Neural crest cell (in vitro differentiated cells): ENCODE data around the gene TBC1D16. TPM values are rescaled to one million over a fixed set of nuclear protein-coding genes. Genes with fewer than 3 reads are reported as not detected.

Source experiments
- DNase-seq: peaks from one replicate; pipeline ENCODE4 v3.0.0; 2021; ENCODE audit warnings: low read depth, mixed read lengths, low spot score
- H3K27ac Mint-ChIP-seq: one replicate; pipeline ENCODE4 v1.8.0; 2021; ENCODE audit warnings: mild to moderate bottlenecking, mixed read lengths; ENCODE audit not compliant: unreplicated experiment
- H3K27me3 Mint-ChIP-seq: 2 replicates; pipeline ENCODE4 v1.8.0; 2021; ENCODE audit warnings: low read depth, mild to moderate bottlenecking, mixed read lengths
- H3K36me3 Mint-ChIP-seq: 2 replicates; pipeline ENCODE4 v1.8.0; 2021; ENCODE audit warnings: low read depth, mild to moderate bottlenecking, mixed read lengths
- H3K4me1 Mint-ChIP-seq: 2 replicates; pipeline ENCODE4 v1.8.0; 2021; ENCODE audit warnings: mixed read lengths
- H3K4me3 Mint-ChIP-seq: one replicate; pipeline ENCODE4 v1.8.0; 2021; ENCODE audit warnings: mild to moderate bottlenecking, mixed read lengths
- H3K9me3 Mint-ChIP-seq: 2 replicates; pipeline ENCODE4 v1.8.0; 2021; ENCODE audit warnings: mixed read lengths
- CTCF ChIP-seq: fragments of 200-600 bp; sonication (generic); conservative IDR thresholded peaks from 2 replicates; pipeline ENCODE4 v1.5.0; 2021; ENCODE audit warnings: antibody characterized with exemption, mild to moderate bottlenecking
- total RNA-seq: library from RNA; stranded (reverse); gene quantifications from 2 replicates; pipeline ENCODE4 v1.2.1, GENCODE V29; 2021

The TBC1D16 gene
- total RNA-seq, 1 donor from 2014 or later: 96.2 TPM

- peaks cover 4% of the 10 kb centered on the region for H3K9me3 Mint-ChIP-seq
- no peaks in the 10 kb centered on the region for H3K27me3 Mint-ChIP-seq
- no peak overlapping the region for H3K27ac Mint-ChIP-seq
- H3K4me1 Mint-ChIP-seq: peaks cover 15% of the 10 kb centered on the region
- no peak for TF ChIP-seq CTCF
- no peak overlapping the region for H3K4me3 Mint-ChIP-seq
- DNase-seq: no peak
- peaks cover 5% of the 10 kb centered on the region for H3K36me3 Mint-ChIP-seq
Measured at GRCh38 chr17:80021600-80021999, 14.1 kb downstream of the TBC1D16 start.

GRCh38 chr17:80018917-80019651 is 16.6 kb downstream of the TBC1D16 start:
- no peak for DNase-seq
- H3K27me3 Mint-ChIP-seq: no peaks in the 10 kb centered on the region

GRCh38 chr17:80017226-80018010 is 18.3 kb downstream of the TBC1D16 start:
- peaks cover 26% of the 10 kb centered on the region for H3K4me1 Mint-ChIP-seq
- H3K27me3 Mint-ChIP-seq: no peaks in the 10 kb centered on the region
- no peak overlapping the region for H3K4me3 Mint-ChIP-seq
- H3K27ac Mint-ChIP-seq: no peak overlapping the region
- no peak for TF ChIP-seq CTCF
- H3K36me3 Mint-ChIP-seq: peaks cover 14% of the 10 kb centered on the region
- H3K9me3 Mint-ChIP-seq: peaks cover 4% of the 10 kb centered on the region
- no peak for DNase-seq

More at GRCh38 chr17:80018917-80019651, 16.6 kb downstream of the TBC1D16 start:
- H3K4me3 Mint-ChIP-seq: no peak overlapping the region
- H3K27ac Mint-ChIP-seq: no peak overlapping the region
- peaks cover 14% of the 10 kb centered on the region for H3K36me3 Mint-ChIP-seq
- TF ChIP-seq CTCF: no peak
- H3K9me3 Mint-ChIP-seq: peaks cover 4% of the 10 kb centered on the region
- peaks cover 19% of the 10 kb centered on the region for H3K4me1 Mint-ChIP-seq

GRCh38 chr17:80012765-80013741 is 22.6 kb downstream of the TBC1D16 start:
- Mint-ChIP-seq H3K27me3 (no peaks in the 10 kb centered on the region), H3K27ac (peak overlapping the region; percentile 78), H3K4me3 (peak overlapping the region; percentile 15), H3K9me3 (no peaks in the 10 kb centered on the region), H3K36me3 (peaks cover 9% of the 10 kb centered on the region), H3K4me1 (peaks cover 24% of the 10 kb centered on the region)
- no peak for DNase-seq
- no peak for TF ChIP-seq CTCF

GRCh38 chr17:80011989-80012555 is 23.6 kb downstream of the TBC1D16 start:
- no peaks in the 10 kb centered on the region for H3K9me3 Mint-ChIP-seq
- H3K27ac Mint-ChIP-seq: no peak overlapping the region
- no peak for TF ChIP-seq CTCF
- no peaks in the 10 kb centered on the region for H3K27me3 Mint-ChIP-seq
- DNase-seq: no peak
- H3K4me3 Mint-ChIP-seq: no peak overlapping the region
- peaks cover 20% of the 10 kb centered on the region for H3K4me1 Mint-ChIP-seq
- H3K36me3 Mint-ChIP-seq: peaks cover 9% of the 10 kb centered on the region
